T-helper 2 cell (primary cell): ENCODE measurements around the gene COPZ1.
"Not testable (repeated sequence)": the region's sequence is repeated elsewhere in the genome, so short reads cannot be mapped to it uniquely, and the experiment has no call there.

ENCODE experiments used
- DNase-seq, 5 experiments: peaks; one replicate each; pipeline versions ENCODE4 v3.0.0 to v3.0.0-alpha.2; 2012 to 2022

The COPZ1 gene

GRCh38 chr12:54333420-54334034, 8.6 kb downstream of the COPZ1 start:
- no peak for DNase-seq

- no peak for DNase-seq
These were observed 12.4 kb downstream of the COPZ1 start for GRCh38 chr12:54337280-54337842.

GRCh38 chr12:54337854-54338650, 13.1 kb downstream of the COPZ1 start:
- no peak for DNase-seq

DNA sequence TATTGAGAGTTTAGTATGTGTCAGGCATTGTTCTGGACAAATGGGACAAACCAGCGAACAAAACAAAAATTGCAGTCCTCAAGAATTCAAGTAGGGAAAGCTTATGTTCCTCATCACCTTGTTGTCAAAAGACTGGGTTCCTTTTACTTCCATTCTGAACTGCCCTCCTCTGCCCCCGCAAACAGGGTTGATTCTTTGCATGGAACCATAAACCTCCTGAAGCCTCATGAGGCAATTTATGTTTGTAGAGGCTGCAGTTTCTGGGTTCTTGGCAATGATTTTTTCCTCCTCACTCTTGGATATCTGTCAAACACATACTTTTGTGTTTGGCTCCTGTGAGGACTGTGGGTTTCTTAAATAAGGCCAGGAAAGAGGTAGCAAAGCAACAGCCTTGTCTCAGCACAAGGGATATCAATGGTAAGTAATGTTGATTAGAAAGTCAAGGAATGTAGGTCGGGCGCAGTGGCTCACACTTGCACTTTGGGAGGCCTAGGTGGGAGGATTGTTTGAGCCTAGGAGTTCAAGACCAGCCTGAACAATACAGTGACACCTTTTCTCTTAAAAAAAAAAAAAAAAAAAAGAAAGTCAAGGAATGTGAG, 13.9 kb downstream of the COPZ1 start:
- DNase-seq = no peak

GRCh38 chr12:54340846-54341245, 15.9 kb downstream of the COPZ1 start:
- no peak for DNase-seq

DNA sequence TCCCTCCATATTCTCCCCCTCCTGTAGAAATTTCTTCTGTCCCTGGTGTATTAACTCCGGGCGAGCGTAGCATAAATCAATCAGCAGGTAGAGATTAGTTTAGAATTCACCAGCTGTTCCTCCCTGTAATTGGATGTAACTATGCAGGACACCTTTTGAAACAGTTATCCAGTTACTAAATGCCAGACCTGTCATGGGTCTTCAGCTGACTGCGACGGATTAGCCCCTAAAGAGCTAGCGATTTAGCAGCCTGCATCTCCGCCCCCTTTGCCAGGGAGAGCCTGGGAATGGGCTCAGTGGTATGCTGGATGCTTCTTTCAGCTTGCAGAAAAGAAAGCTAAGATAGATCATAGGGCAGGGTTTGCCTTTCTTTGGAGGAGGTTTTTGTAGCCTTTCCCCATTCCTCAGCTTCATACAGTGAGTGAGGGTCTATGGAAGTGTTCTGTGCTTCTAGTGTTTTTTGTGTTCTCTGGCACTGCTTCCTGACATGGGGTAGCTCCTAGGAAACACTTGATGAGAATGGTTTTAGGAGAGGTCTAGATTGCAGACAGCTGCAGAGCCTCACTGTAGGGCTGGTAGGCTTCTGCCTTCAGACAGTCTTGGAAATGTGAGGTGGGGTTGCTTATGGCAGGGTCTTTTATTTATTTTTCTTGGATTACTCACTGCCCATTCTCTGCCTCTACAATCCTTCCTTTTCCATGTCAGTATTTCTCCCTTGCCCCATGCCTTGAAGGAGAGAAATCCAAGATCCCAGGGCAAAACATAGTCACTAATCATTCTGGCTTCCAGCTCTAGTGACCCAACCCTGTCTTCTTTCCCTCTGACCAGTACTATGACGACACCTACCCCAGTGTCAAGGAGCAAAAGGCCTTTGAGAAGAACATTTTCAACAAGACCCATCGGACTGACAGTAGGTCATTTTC, 16.7 kb downstream of the COPZ1 start:
- no peak for DNase-seq

DNA sequence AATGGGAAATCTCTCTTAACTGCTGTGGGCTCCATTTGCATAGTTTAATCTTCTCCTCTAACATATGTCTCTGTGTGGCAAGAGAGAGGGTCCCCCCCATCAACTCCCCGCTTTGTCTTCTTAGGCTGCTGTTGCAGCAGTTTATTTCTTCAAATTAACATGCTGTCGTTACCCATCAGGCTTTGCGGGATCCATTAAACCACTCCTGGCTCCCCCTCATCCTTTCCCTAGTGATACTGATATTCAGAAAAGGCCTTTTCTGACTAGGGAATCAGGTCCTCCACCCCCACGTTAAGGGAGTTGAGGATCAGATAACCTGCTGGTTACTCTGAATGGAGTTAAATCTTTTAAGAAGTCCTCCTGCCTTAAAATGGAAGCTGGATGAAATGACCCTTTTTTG, 24.1 kb downstream of the COPZ1 start:
- DNase-seq = no peak

DNA sequence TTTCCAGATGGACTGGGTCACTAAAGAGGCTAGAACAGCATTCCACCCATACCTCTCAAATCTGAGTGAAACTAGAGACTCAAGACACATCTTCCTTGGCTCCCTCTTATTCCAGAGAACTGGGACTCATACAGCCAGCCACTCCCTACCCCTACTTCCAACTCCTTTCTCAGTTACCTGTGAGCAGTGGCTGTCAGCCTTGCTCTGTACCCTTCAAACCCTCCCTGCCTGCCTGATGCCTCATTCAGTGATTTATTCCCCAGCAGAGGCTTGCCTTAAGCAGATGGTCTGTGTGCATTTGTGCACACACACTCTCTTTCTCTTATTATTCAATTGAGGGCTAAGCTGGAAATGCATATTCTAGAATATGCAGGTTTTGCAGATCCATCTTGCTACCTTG, 24.7 kb downstream of the COPZ1 start:
- DNase-seq = no peak

GRCh38 chr12:54350743-54351142, 25.8 kb downstream of the COPZ1 start:
- no peak for DNase-seq

GRCh38 chr12:54351341-54351740, 26.4 kb downstream of the COPZ1 start:
- DNase-seq = no peak

DNA sequence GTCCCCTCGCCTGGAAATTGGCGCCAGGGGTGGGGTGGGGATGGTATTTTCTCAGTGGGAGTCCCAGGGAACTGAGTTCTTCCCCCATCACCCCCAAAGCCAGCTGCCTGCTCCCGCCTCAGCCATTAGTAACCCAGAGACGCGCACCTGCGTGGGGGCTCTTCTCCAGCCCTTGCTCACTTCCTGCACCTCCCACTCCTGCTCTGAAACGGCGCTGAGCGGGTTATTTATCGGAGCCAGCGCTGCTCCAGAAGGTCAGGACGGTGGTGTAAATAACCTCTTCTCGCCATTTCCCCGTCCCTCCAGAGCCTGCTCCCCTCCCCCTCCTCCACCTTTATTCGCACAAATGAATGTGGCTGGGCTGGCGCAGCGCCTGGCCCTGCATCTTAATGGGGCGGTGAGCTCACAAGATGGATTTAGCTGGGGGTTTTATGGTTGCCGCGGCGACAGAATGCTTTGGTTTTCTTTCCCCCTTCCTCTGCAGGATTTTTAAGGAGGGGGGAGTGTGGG, 27.1 kb downstream of the COPZ1 start:
- DNase-seq = no peak

GRCh38 chr12:54352891-54353874, 28.3 kb downstream of the COPZ1 start:
- DNase-seq = no peak

- not testable (repeated sequence) for DNase-seq
These were observed 29.3 kb downstream of the COPZ1 start for GRCh38 chr12:54354271-54354670.

- DNase-seq = no peak
These were observed 30.3 kb downstream of the COPZ1 start for GRCh38 chr12:54355104-54355815.

GRCh38 chr12:54356228-54356627, 31.3 kb downstream of the COPZ1 start:
- DNase-seq = no peak

GRCh38 chr12:54356951-54357356, 32.0 kb downstream of the COPZ1 start:
- no peak for DNase-seq

- DNase-seq = no peak
These were observed 32.7 kb downstream of the COPZ1 start for GRCh38 chr12:54357506-54358190.

- DNase-seq = peak in 3 of 5 experiments; percentile 22 to 91 (median 41)
These were observed 33.4 kb downstream of the COPZ1 start for GRCh38 chr12:54358191-54358944.
